GM18867 (cell line): ENCODE measurements around the gene RALGPS1.

Experiments used
- ATAC-seq: cut with Tn5 transposase; IDR thresholded peaks from one replicate; pipeline ENCODE4 v1.9.1; 2021; ENCODE audit warnings: mild to moderate bottlenecking, moderate library complexity; ENCODE audit not compliant: unreplicated experiment

RALGPS1 gene

GRCh38 chr9:126953041-126953809 lies 38.6 kb downstream of the RALGPS1 start:
- ATAC-seq = no peak

DNA sequence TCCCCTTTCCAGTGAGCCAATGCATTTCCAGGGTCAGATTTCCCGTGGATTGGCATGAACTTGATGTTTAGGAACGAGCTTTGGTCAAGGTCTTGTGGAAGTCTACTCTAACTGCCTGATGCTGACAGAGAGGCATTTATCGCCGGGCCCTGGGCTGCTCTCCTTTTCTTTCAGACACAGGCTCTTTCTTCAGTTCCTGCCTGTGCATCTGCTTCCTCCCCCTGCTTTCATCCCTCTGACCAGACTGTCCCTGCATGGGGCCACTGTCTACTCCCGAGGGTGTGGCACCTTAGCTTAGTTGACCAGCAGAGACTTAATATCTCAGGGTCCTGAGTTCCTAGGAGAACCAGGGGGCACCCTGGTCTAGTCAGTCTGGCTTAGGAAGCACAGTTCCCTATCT lies 41.2 kb downstream of the RALGPS1 start:
- ATAC-seq = no peak

DNA sequence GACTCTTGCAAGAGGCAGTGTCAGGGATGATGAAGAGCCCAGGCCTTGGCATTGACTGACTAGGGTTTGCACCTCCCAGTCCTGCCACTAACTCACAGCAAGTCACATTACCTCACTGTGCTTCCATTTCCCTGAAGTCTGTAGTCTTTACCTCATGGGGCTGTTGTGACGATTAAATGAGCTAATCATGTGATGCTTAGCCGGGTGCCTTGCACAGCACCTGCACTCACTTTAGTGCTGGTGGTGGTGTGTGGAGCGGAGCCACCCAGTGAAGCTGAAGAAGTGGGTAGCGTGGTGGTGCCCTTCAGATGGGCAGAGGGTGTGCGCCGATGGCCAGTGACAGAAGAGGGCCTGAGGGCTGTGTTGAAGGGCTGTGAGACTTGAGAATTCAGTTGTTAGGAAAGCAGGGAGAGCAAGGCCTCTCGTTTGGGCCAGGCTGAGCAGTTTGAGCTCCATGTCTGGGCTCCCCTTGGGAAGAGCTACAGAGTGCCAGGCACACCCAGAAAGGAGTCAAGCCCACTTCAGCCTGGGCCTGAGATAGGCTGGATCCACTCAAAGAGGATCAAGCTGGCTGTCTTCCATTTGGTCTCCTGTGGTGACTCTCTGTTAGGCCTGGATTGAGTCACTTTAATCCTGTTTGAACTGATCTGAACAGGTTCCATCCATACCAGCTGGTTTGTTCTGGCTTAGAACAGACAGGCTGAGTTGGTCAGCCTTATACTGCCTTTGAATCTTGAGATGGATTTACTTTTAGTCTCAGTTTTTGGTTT lies 42.5 kb downstream of the RALGPS1 start:
- ATAC-seq = no peak

GRCh38 chr9:126957687-126958053 lies 43.1 kb downstream of the RALGPS1 start:
- no peak for ATAC-seq

DNA sequence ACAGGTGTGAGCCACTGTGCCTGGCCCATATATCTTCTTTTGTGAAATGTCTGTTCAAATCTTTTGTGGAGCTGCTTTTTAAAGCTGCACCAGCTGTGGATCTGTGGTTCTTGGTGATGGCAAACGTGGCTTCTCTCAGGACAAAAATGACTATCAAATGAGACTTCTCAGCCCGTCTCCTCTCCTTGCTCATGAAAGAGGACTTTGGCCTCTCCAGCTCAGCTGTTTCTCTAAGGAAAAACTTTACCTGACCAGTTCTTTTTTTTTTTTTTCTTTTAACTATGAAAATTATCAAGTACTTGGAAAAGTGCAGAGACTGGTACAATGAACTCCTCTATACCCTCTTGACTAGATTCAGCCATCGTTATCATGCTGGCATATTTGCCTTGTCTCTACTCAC lies 44.8 kb downstream of the RALGPS1 start:
- ATAC-seq = no peak

GRCh38 chr9:126959917-126960316 lies 45.3 kb downstream of the RALGPS1 start:
- ATAC-seq = no peak

DNA sequence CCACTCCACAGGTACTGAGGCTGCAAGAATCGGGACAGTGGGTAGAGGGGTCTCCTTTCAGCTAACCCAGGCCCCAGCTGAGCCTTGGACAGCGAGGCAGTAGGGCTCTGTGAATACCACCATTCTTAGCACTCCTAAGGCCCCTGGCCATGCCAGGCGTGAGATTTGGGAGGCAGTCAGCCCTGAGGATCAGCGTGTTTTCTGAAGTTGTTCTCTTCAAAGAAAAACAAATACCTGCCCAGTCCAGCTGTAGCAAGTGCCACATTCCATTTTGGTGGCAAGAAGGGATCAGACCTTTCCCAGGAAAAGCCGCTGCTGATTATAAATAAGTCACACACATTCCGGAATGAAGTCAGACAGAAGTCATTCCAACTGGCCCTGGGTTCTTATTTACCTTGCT lies 47.8 kb downstream of the RALGPS1 start:
- ATAC-seq = no peak

DNA sequence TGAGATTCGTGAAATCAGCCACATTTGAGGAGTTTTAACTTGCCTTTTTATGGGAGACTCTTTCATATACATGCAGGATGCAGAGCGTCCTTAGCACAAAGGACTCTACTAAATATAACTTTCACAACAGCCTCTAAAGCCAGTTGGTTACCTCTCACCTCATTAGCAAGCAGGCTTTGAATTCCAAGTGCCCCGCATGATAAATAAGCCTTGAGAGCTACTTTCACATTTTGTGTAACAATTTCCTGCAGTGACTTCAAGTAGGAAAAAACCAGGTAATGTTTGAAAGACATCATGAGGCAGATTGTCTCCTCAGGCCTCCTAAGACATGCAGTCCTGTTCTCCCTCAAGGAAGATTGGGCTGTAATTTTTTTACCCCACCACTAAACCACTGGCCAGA lies 50.5 kb downstream of the RALGPS1 start:
- ATAC-seq = no peak

DNA sequence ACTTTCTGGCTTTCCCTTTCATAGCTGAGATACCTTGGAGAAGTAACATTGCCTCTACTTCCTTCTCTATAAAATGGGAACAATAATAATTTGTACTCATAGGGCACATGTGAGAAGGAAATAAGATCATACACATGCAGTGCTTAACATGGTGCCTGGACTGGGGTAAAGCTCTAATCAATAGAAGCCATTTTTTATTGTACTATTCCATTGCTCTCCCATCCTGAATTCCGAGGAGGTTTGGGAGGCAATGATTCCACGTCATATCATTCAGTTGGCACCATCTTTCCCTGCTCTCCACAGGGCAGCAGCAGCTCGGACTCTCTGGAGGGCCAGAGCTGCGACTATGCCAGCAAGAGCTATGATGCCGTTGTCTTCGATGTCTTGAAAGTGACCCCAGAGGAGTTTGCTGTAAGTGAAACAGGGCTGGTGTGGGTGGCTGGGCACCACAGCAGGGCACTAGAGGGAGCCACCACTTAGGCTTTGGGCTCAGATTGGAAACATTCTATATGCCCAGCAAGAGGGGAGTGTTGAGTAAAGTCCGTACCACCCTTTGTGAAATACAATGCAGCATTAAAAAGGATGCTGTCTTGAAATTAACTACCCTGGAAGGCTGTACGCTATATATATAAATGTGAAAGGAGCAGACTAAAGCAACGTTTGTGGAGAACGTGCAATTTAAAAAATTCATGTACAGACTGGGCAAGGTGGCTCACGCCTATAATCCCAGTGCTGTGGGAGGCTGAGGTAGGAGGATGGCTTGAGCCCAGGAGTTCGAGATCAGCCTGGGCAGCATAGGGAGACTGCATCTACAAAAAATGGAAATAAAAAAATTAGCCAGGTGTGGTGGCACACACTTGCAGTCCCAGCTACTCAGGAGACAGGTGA lies 51.2 kb downstream of the RALGPS1 start:
- ATAC-seq = no peak

GRCh38 chr9:126971261-126971660 lies 56.7 kb downstream of the RALGPS1 start:
- ATAC-seq = no peak

- no peak for ATAC-seq
Measured at GRCh38 chr9:126973651-126974529, 59.3 kb downstream of the RALGPS1 start.

- no peak for ATAC-seq
Measured at GRCh38 chr9:126974594-126974993, 60.0 kb downstream of the RALGPS1 start.

DNA sequence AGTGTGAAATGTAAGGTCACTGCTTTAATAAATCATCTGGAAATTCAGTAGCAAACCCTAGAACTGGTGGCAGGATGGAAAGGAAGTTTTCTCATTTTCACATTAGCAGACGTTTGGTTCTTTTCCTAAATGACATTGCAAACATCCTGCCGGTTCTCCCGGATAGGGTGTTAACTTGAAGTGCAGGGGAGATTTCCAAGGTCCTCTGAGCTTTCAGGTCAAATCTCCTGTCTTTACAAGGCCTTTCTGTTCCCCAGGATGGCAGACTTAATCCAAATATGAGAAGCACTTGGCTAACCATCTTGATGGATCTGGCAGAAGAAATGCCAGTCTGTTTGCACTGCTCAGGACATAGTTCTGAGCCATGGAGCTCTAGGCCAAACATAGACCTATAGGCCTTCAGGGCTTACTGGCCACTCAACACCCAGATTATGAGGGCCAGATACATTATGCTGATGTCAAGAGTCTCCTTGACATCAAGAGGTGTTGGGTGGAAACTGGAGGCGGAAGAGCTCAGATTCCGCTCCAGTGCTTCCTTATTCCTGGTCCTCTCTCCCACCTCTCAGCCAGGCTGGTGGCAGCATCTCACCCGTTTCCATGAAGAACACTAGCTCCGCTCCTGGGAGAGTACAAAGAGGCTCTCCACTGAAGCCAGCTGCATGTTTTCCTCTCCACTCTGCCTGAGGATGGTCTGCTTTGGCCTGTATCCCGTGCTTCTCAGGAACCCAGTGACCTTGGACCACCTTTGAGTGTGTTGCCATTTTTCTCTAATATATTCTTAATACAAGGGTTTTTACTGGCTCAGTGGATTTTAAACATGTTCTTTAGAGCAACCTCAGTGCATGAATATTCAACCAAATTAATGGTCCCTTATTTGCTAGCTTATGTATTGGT lies 61.0 kb downstream of the RALGPS1 start:
- no peak for ATAC-seq

DNA sequence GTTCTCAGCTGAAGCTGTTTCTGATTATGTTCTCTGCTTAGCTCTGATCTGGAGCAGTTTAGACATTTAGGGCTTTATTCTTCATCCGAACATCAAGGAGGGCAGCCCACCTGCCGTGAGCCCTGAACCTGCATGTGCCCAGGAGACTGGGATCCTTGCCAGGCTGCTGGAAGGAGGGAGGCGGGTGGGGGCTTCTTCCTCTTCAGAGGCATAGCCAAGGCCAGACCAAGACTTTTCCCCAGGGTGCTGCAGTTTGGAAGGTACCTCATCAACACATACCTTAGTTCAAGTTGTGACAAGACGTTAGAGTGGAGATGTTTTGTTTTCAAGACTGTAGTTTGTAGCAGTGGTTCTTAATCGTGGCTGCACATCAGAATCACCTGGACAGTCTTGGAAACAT lies 64.9 kb downstream of the RALGPS1 start:
- ATAC-seq = no peak

- no peak for ATAC-seq
Measured at GRCh38 chr9:126980231-126980630, 65.6 kb downstream of the RALGPS1 start.

- no peak for ATAC-seq
Measured at GRCh38 chr9:126981218-126981617, 66.6 kb downstream of the RALGPS1 start.

GRCh38 chr9:126982215-126983002 lies 67.8 kb downstream of the RALGPS1 start:
- no peak for ATAC-seq

DNA sequence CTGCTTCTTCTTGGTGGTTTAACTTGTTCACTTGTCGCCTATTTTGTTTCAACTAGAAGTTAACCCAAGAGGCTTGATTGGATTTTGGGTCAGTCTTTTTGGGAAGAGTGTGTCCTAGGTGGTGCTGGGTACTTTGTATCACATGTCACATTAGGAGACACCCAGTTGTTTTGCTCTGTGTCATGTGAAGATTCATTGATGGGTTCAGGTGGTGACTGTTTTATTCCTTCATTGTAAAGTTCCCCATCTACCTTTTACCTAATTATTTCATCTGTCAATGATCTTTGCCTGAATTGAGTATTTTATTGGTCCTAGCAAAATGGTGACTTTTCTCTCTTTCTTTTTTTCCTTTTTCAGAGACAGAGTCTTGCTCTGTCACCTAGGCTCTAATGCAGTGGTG lies 69.2 kb downstream of the RALGPS1 start:
- ATAC-seq = no peak

DNA sequence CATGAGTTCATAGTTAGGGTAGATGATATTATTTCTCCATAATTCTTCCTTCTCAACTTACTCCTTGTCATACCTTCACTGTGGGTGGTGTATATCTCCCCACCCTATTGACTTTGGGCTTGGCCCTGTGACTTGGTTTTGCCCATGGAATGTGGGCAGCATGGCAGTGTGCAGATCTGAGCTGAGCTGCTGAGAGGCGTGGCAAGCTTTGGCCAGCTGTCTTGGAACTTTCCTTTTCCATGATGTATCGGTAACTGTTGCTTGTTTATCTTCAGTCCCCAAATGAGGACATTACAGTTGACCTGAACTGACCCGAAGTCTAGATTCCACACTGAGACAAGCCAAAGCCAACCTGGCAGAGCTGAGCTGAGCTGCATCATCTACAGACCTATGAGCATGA lies 70.4 kb downstream of the RALGPS1 start:
- no peak for ATAC-seq
